Measurements from ENCODE around the gene CCDC15. TPM values are rescaled to one million over a fixed set of nuclear protein-coding genes. Genes with fewer than 3 reads are reported as not detected.

The CCDC15 gene
- total and polyA plus RNA-seq, 2 experiments from 2014 or later, result 1.1 to 2.3 TPM

DNA sequence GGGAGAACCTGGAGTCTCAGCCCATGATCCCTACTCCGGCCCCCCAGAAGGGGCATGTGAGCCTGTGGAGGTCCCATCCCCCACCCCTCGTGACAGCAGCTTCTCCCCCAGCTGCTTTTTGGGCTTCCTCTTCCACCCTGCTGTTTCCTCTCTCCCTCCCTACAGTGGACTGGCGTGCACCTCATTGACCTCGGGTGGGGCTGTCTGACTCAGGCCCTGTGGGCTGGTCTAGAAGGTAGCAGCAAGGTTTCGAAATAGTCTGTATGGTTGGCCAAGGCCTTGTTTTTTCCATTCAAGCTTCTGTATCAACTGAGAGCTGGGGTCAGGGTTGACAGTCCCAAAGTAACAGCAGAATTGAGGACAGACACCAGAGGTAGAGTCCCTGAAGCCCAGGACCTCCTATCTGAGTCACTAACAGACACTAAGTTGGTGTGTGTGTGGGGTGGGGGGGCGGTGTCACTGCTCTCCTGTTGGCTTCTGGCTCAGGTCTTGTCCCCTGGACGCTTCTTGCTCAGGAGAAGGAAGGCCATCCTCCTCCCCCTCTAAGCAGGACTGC is 116.8 kb downstream of the CCDC15 start:
- H3K4me1 ChIP-seq (ENCODE audit: insufficient read depth), result peaks cover 21% of the 10 kb centered on the region
- no peaks in the 10 kb centered on the region for H3K79me2 ChIP-seq
- H2AFZ ChIP-seq, result no peak overlapping the region
- H3K27me3 ChIP-seq, result peaks cover 4% of the 10 kb centered on the region
- no peaks in the 10 kb centered on the region for H3K36me3 ChIP-seq (replicated peaks; ENCODE audit: insufficient read depth, low read depth)
- TF ChIP-seq EZH2phosphoT487 (IDR thresholded peaks at IDR 0.05; ENCODE audit: low read depth, severe bottlenecking, unreplicated experiment) (no peak), EZH2 (IDR thresholded peaks at IDR 0.05; ENCODE audit: borderline replicate concordance) (no peak)
- TF ChIP-seq, protein P1, sequence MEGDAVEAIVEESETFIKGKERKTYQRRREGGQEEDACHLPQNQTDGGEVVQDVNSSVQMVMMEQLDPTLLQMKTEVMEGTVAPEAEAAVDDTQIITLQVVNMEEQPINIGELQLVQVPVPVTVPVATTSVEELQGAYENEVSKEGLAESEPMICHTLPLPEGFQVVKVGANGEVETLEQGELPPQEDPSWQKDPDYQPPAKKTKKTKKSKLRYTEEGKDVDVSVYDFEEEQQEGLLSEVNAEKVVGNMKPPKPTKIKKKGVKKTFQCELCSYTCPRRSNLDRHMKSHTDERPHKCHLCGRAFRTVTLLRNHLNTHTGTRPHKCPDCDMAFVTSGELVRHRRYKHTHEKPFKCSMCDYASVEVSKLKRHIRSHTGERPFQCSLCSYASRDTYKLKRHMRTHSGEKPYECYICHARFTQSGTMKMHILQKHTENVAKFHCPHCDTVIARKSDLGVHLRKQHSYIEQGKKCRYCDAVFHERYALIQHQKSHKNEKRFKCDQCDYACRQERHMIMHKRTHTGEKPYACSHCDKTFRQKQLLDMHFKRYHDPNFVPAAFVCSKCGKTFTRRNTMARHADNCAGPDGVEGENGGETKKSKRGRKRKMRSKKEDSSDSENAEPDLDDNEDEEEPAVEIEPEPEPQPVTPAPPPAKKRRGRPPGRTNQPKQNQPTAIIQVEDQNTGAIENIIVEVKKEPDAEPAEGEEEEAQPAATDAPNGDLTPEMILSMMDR (IDR thresholded peaks at IDR 0.05; ENCODE audit: poor library complexity), result no peak
- H3K9me3 ChIP-seq (ENCODE audit: low read depth), result no peaks in the 10 kb centered on the region
- peak overlapping the region; percentile 44 for H3K4me2 ChIP-seq
- DNase-seq (ENCODE audit: low spot score), result peak; percentile 71
- WGBS (ENCODE audit: low lambda C conversion rate, missing lambda C conversion rate), result 65% methylated on average over 7 of the region's 7 CpGs
- no peaks in the 10 kb centered on the region for H3K9me2 ChIP-seq (replicated peaks; ENCODE audit: insufficient read depth)
- peak overlapping the region; percentile 80 for H3K27ac ChIP-seq
- no peak overlapping the region for H3K4me3 ChIP-seq
- H4K20me1 ChIP-seq (ENCODE audit: insufficient read depth, poor library complexity, severe bottlenecking), result no peaks in the 10 kb centered on the region

DNA sequence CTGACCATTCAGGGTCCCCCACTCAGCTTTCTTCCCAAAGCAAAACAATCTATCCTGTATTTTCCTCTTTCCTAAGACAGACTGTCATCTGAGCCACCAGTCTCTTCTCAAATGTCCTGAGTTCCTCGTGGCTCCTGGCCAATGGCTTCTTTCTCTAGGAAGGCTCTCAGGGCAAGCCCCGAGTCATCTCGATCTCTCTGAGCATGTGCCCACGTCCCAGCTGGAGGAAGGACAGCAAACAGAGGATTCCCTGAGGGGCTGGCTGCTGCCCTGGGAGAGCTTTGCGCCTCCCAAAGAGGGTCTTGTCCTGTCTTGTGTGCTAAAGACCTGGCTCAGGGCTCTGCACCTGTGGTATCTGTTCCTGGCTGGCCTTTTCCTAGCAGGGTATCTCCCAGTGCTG is 117.4 kb downstream of the CCDC15 start:
- no peak for TF ChIP-seq EZH2phosphoT487 (IDR thresholded peaks at IDR 0.05; ENCODE audit: low read depth, severe bottlenecking, unreplicated experiment)
- Histone ChIP-seq H3K9me3 (ENCODE audit: low read depth) (no peaks in the 10 kb centered on the region), H3K4me1 (ENCODE audit: insufficient read depth) (peaks cover 21% of the 10 kb centered on the region), H3K27me3 (peaks cover under 1% of the 10 kb centered on the region), H3K79me2 (no peaks in the 10 kb centered on the region), H4K20me1 (ENCODE audit: insufficient read depth, poor library complexity, severe bottlenecking) (no peaks in the 10 kb centered on the region), H3K4me2 (peak overlapping the region; percentile 44), H3K9me2 (replicated peaks; ENCODE audit: insufficient read depth) (no peaks in the 10 kb centered on the region), H3K36me3 (replicated peaks; ENCODE audit: insufficient read depth, low read depth) (no peaks in the 10 kb centered on the region), H3K27ac (peak overlapping the region; percentile 80), H2AFZ (no peak overlapping the region), H3K4me3 (no peak overlapping the region)
- no peak for DNase-seq (ENCODE audit: low spot score)
- 42% methylated on average over 5 of the region's 5 CpGs for WGBS (ENCODE audit: low lambda C conversion rate, missing lambda C conversion rate)

DNA sequence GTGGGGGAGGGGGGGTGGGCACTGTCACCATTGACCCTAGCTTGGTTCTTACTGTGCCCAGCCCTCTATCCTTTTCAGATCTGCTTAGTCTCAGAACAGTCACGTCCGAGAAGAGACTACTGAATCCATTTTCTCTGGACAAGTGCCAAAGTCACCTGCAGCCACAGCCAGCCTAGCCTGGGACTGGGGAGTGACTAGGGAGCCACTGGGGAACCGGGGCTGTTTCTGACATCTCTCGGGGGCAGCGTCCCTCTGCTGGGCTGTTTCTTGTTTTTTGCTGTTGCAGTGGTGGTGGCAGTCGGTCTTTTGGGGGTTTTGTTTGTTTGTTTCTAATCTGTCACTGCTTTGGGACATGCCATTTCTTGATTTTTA is 117.8 kb downstream of the CCDC15 start:
- Histone ChIP-seq H3K9me3 (ENCODE audit: low read depth) (no peaks in the 10 kb centered on the region), H3K4me1 (ENCODE audit: insufficient read depth) (peaks cover 21% of the 10 kb centered on the region), H3K27me3 (no peaks in the 10 kb centered on the region), H3K79me2 (no peaks in the 10 kb centered on the region), H3K4me2 (peak overlapping the region; percentile 44), H3K4me3 (no peak overlapping the region), H4K20me1 (ENCODE audit: insufficient read depth, poor library complexity, severe bottlenecking) (no peaks in the 10 kb centered on the region), H3K9me2 (replicated peaks; ENCODE audit: insufficient read depth) (no peaks in the 10 kb centered on the region), H3K36me3 (replicated peaks; ENCODE audit: insufficient read depth, low read depth) (no peaks in the 10 kb centered on the region), H3K27ac (peak overlapping the region; percentile 80), H2AFZ (no peak overlapping the region)
- TF ChIP-seq EZH2 (IDR thresholded peaks at IDR 0.05; ENCODE audit: borderline replicate concordance), result no peak
- TF ChIP-seq EZH2phosphoT487 (IDR thresholded peaks at IDR 0.05; ENCODE audit: low read depth, severe bottlenecking, unreplicated experiment), result no peak
- TF ChIP-seq, protein P1 (IDR thresholded peaks at IDR 0.05; ENCODE audit: poor library complexity), result no peak
- WGBS (ENCODE audit: low lambda C conversion rate, missing lambda C conversion rate), result 72% methylated on average over 5 of the region's 6 CpGs
- DNase-seq (ENCODE audit: low spot score), result peak; percentile 51

DNA sequence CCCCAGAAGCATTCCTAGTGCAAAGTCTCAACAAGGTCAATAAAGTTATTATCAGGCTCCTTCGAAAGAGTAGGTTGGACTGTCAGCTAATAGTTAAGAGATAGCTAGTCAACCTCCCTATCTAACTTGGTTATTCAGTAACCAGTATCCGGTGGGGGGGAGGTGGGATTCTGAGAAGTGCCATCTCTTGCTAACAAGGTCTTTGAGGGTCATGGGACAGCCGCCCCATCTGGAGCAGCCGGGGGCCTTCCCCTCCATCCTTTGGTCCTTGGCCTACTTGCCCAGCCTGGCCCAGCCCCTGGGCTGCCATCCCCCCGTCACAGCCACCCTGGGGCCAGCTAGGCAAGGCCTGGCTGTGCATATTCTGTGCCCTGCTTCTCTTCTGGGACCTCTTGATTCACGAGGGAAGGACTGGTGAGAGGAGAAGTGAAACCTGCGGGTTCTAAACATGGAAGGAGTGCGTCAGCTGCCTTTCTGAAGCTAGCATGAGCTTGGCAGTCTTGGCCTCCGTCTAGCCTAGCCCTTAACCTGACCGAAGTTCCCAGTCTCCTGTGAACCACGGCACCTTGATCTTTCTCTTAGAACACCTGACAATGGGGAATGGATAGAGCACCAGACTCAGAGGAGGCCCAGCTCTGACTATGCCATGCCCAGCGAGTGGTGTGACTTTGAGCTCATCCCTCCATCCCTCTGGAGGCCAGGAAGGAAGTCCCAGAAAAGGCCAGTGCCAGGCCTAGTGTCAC is 118.4 kb downstream of the CCDC15 start:
- Histone ChIP-seq H3K9me3 (ENCODE audit: low read depth) (no peaks in the 10 kb centered on the region), H3K27me3 (no peaks in the 10 kb centered on the region), H3K27ac (peak overlapping the region; percentile 80), H2AFZ (no peak overlapping the region), H4K20me1 (ENCODE audit: insufficient read depth, poor library complexity, severe bottlenecking) (no peaks in the 10 kb centered on the region), H3K9me2 (replicated peaks; ENCODE audit: insufficient read depth) (no peaks in the 10 kb centered on the region), H3K4me3 (no peak overlapping the region), H3K4me2 (peak overlapping the region; percentile 44), H3K4me1 (ENCODE audit: insufficient read depth) (peaks cover 21% of the 10 kb centered on the region), H3K36me3 (replicated peaks; ENCODE audit: insufficient read depth, low read depth) (no peaks in the 10 kb centered on the region), H3K79me2 (no peaks in the 10 kb centered on the region)
- WGBS (ENCODE audit: low lambda C conversion rate, missing lambda C conversion rate), result 86% methylated on average over 12 of the region's 12 CpGs
- DNase-seq (ENCODE audit: low spot score), result peak; percentile 32
- TF ChIP-seq EZH2phosphoT487 (IDR thresholded peaks at IDR 0.05; ENCODE audit: low read depth, severe bottlenecking, unreplicated experiment), result no peak
- TF ChIP-seq, protein P1 (IDR thresholded peaks at IDR 0.05; ENCODE audit: poor library complexity), result no peak
- TF ChIP-seq EZH2 (IDR thresholded peaks at IDR 0.05; ENCODE audit: borderline replicate concordance), result no peak
